HEK293 (cell line): ENCODE measurements around the gene RGR.

ENCODE experiments used
- CTCF ChIA-PET: fragments of 350-600 bp; formaldehyde crosslinking; extraction: SDS; loops from one replicate; lab custom pipeline; 2021; ENCODE audit warnings: antibody characterized with exemption; lab: Yijun Ruan, JAX
- POLR2A ChIA-PET: fragments of 300-600 bp; formaldehyde crosslinking; extraction: SDS; loops from one replicate; lab custom pipeline; 2020; ENCODE audit warnings: antibody characterized with exemption, inconsistent platforms; lab: Yijun Ruan, JAX
- H3K27ac ChIP-seq: fragments of 200-500 bp; sonication (Bioruptor generic); 2 replicates; pipeline ENCODE4 v1.5.1; 2014; ENCODE audit warnings: low read depth, low read length, control low read depth, inconsistent platforms; ENCODE audit errors: extremely low read depth
- H3K36me3 ChIP-seq, 2 experiments: fragments of 200-500 bp in 1 of 2; sonication (Bioruptor generic) in 1 of 2; 1 replicate in 1 of 2; 2 replicates in 1 of 2; pipeline ENCODE4 v1.5.1; 2014 to 2017; ENCODE audit warnings: inconsistent platforms in 2 of 2, low read length in 2 of 2; ENCODE audit not compliant: control insufficient read depth in 2 of 2, insufficient read depth in 1 of 2
- H3K4me1 ChIP-seq: fragments of 200-500 bp; sonication (Bioruptor generic); 2 replicates; pipeline ENCODE4 v1.5.1; 2014; ENCODE audit warnings: mild to moderate bottlenecking, low read length, inconsistent platforms; ENCODE audit not compliant: control insufficient read depth, insufficient read depth
- H3K4me3 ChIP-seq: 2 replicates; pipeline ENCODE4 v1.5.1; 2011; ENCODE audit warnings: low read depth, mild to moderate bottlenecking, control low read depth, low read length, moderate library complexity
- H3K9me3 ChIP-seq: fragments of 200-500 bp; sonication (Bioruptor generic); 2 replicates; pipeline ENCODE4 v1.5.1; 2014; ENCODE audit warnings: low read depth, low read length, inconsistent platforms; ENCODE audit not compliant: control insufficient read depth, insufficient read depth
- GFI1B ChIP-seq: fragments of 450-650 bp; formaldehyde crosslinking; IDR thresholded peaks from 2 replicates; pipeline ENCODE4 v1.5.1; 2016; ENCODE audit warnings: missing biosample characterization, missing genetic modification characterization
- HOXD13 ChIP-seq: sonication (generic); formaldehyde crosslinking; IDR thresholded peaks from 2 replicates; pipeline ENCODE4 v1.8.0; 2022; ENCODE audit warnings: missing genetic modification reagents, borderline replicate concordance
- IKZF3 ChIP-seq: fragments of 450-650 bp; IDR thresholded peaks from 2 replicates; pipeline ENCODE4 v1.5.0; 2018; ENCODE audit warnings: missing biosample characterization, mild to moderate bottlenecking, missing genetic modification characterization, moderate library complexity
- KLF1 ChIP-seq: fragments of 450-650 bp; formaldehyde crosslinking; IDR thresholded peaks from 2 replicates; pipeline ENCODE4 v1.5.1; 2016; ENCODE audit warnings: missing biosample characterization, missing genetic modification characterization
- KLF16 ChIP-seq: fragments of 450-650 bp; formaldehyde crosslinking; IDR thresholded peaks from 2 replicates; pipeline ENCODE4 v1.5.1; 2017; ENCODE audit warnings: missing biosample characterization, missing genetic modification characterization
- MZF1 ChIP-seq: fragments of 450-650 bp; formaldehyde crosslinking; IDR thresholded peaks from 2 replicates; pipeline ENCODE4 v1.5.1; 2017; ENCODE audit warnings: missing biosample characterization, missing genetic modification characterization, borderline replicate concordance
- PBX3 ChIP-seq: sonication (generic); formaldehyde crosslinking; IDR thresholded peaks from 2 replicates; pipeline ENCODE4 v1.8.1; 2022; ENCODE audit warnings: mild to moderate bottlenecking, moderate library complexity, missing genetic modification reagents
- ZNF148 ChIP-seq: fragments of 450-650 bp; formaldehyde crosslinking; IDR thresholded peaks from 2 replicates; pipeline ENCODE4 v1.5.0; 2017; ENCODE audit warnings: missing biosample characterization, missing genetic modification characterization, borderline replicate concordance
- ZNF16 ChIP-seq: fragments of 450-650 bp; formaldehyde crosslinking; IDR thresholded peaks from 2 replicates; pipeline ENCODE4 v1.5.1; 2016; ENCODE audit warnings: low read depth, missing biosample characterization, missing genetic modification characterization
- ZNF175 ChIP-seq: fragments of 450-650 bp; formaldehyde crosslinking; IDR thresholded peaks from 2 replicates; pipeline ENCODE4 v1.5.1; 2016; ENCODE audit warnings: missing biosample characterization, missing genetic modification characterization
- ZNF248 ChIP-seq: fragments of 450-650 bp; formaldehyde crosslinking; IDR thresholded peaks from 2 replicates; pipeline ENCODE4 v1.5.1; 2017; ENCODE audit warnings: missing biosample characterization, missing genetic modification characterization
- ZNF280C ChIP-seq: fragments of 450-650 bp; formaldehyde crosslinking; IDR thresholded peaks from 2 replicates; pipeline ENCODE4 v1.5.1; 2016; ENCODE audit warnings: missing biosample characterization, missing genetic modification characterization
- ZNF324 ChIP-seq: fragments of 450-650 bp; formaldehyde crosslinking; IDR thresholded peaks from 2 replicates; pipeline ENCODE4 v1.5.1; 2016; ENCODE audit warnings: missing biosample characterization, missing genetic modification characterization
- ZNF510 ChIP-seq: fragments of 450-650 bp; formaldehyde crosslinking; IDR thresholded peaks from 2 replicates; pipeline ENCODE4 v1.5.1; 2018; ENCODE audit warnings: mild to moderate bottlenecking, missing genetic modification characterization, missing biosample characterization; ENCODE audit not compliant: insufficient replicate concordance
- ZNF548 ChIP-seq: fragments of 450-650 bp; formaldehyde crosslinking; IDR thresholded peaks from 2 replicates; pipeline ENCODE4 v1.5.1; 2016; ENCODE audit warnings: missing biosample characterization, missing genetic modification characterization
- ZNF654 ChIP-seq: fragments of 450-650 bp; formaldehyde crosslinking; IDR thresholded peaks from 2 replicates; pipeline ENCODE4 v1.5.1; 2016; ENCODE audit warnings: low read depth, missing biosample characterization, missing genetic modification characterization
- ZNF658 ChIP-seq: fragments of 450-650 bp; formaldehyde crosslinking; IDR thresholded peaks from 2 replicates; pipeline ENCODE4; 2016; ENCODE audit warnings: missing biosample characterization, missing genetic modification characterization
- ZNF660 ChIP-seq: fragments of 450-650 bp; IDR thresholded peaks from 2 replicates; pipeline ENCODE4 v1.5.1; 2018; ENCODE audit warnings: missing biosample characterization, mild to moderate bottlenecking, missing genetic modification characterization
- ZNF677 ChIP-seq: fragments of 450-650 bp; IDR thresholded peaks from 2 replicates; pipeline ENCODE4 v1.5.0; 2018; ENCODE audit warnings: missing biosample characterization, mild to moderate bottlenecking, missing genetic modification characterization, moderate library complexity
- ZNF692 ChIP-seq: fragments of 450-650 bp; formaldehyde crosslinking; IDR thresholded peaks from 2 replicates; pipeline ENCODE4 v1.5.1; 2016; ENCODE audit warnings: missing biosample characterization, missing genetic modification characterization
- ZNF701 ChIP-seq: fragments of 450-650 bp; formaldehyde crosslinking; IDR thresholded peaks from 2 replicates; pipeline ENCODE4 v1.5.1; 2016; ENCODE audit warnings: missing biosample characterization, missing genetic modification characterization
- ZSCAN23 ChIP-seq: fragments of 450-650 bp; formaldehyde crosslinking; IDR thresholded peaks from 2 replicates; pipeline ENCODE4 v1.5.1; 2016; ENCODE audit warnings: missing biosample characterization, missing genetic modification characterization
- ZSCAN30 ChIP-seq: fragments of 450-650 bp; IDR thresholded peaks from 2 replicates; pipeline ENCODE4 v1.5.1; 2018; ENCODE audit warnings: missing biosample characterization, mild to moderate bottlenecking, missing genetic modification characterization, moderate library complexity

The RGR gene

GRCh38 chr10:84230359-84230758 lies 14.5 kb upstream of the RGR start:
- ChIA-PET POLR2A (no interaction called here), CTCF (no interaction called here)
- TF ChIP-seq ZNF248: no peak
- no peak for TF ChIP-seq ZNF148 (tag by site-specific recombination)
- no peak for TF ChIP-seq ZNF548 (tag by site-specific recombination)
- TF ChIP-seq ZSCAN23: no peak
- no peak for TF ChIP-seq ZNF658 (tag by site-specific recombination)
- no peak for TF ChIP-seq GFI1B (tag by site-specific recombination)
- no peak for TF ChIP-seq ZNF660 (tag by site-specific recombination)
- TF ChIP-seq MZF1 (tag by site-specific recombination): no peak
- TF ChIP-seq HOXD13 (CRISPR knock-in tag): no peak
- no peak for TF ChIP-seq IKZF3
- TF ChIP-seq ZSCAN30 (tag by site-specific recombination): no peak
- no peak for TF ChIP-seq ZNF324 (tag by site-specific recombination)
- no peak for TF ChIP-seq ZNF654
- no peak for TF ChIP-seq ZNF692 (tag by site-specific recombination)
- no peak for TF ChIP-seq ZNF677 (tag by site-specific recombination)
- no peak for TF ChIP-seq ZNF510 (tag by site-specific recombination)
- TF ChIP-seq PBX3: no peak
- no peak overlapping the region for H3K27ac ChIP-seq
- no peaks in the 10 kb centered on the region for H3K36me3 ChIP-seq
- H3K4me1 ChIP-seq: no peaks in the 10 kb centered on the region
- no peaks in the 10 kb centered on the region for H3K9me3 ChIP-seq
- no peak overlapping the region for H3K4me3 ChIP-seq

GRCh38 chr10:84232376-84232775 lies 12.5 kb upstream of the RGR start:
- H3K36me3 ChIP-seq: no peaks in the 10 kb centered on the region
- no peaks in the 10 kb centered on the region for H3K4me1 ChIP-seq
- TF ChIP-seq ZNF701 (tag by site-specific recombination) (no peak), ZNF16 (tag by site-specific recombination) (no peak), ZNF175 (tag by site-specific recombination) (no peak), KLF1 (no peak), ZNF280C (tag by site-specific recombination) (no peak), KLF16 (tag by site-specific recombination) (no peak), ZNF692 (tag by site-specific recombination) (no peak)
- TF ChIP-seq, all 188 proteins: peak for 0
- no peaks in the 10 kb centered on the region for H3K9me3 ChIP-seq
- H3K4me3 ChIP-seq: no peak overlapping the region
- CTCF ChIA-PET: interaction anchor here (1.1 kb wide), 1 partner anchor 9 kb away, joined by 3 read pairs; no protein-coding TSS in a partner anchor
- no peak overlapping the region for H3K27ac ChIP-seq
- POLR2A ChIA-PET: no interaction called here
